ENCODE results near the gene PLA2G4A.

DNA sequence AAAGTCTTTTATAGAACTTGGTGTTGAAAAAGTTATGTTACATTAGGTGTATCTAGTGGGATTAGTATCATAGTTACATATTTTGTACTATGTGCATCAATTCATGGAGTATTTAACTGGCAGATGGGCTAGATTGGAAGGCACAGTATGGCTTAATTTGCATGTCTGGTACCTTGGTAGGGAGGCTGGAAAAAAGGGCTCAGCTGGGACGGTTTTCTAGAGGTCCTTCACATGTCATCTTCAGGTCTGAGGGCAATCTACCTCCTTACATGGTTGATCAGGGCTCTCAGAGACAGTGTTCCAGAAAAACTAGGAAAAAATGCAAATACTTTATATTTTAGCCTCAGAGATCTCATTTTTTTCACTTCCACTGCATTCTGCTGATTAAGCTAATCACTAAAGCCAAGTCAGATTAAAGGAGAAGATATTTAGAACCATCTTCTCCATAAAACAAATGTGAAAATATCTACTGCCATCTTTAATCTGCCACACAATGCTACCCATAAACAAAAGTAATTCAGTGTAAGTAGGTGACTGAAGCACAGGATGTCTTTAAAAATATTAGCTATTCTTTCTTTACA lies 209.3 kb downstream of the PLA2G4A start:
- TF ChIP-seq, protein P1, sequence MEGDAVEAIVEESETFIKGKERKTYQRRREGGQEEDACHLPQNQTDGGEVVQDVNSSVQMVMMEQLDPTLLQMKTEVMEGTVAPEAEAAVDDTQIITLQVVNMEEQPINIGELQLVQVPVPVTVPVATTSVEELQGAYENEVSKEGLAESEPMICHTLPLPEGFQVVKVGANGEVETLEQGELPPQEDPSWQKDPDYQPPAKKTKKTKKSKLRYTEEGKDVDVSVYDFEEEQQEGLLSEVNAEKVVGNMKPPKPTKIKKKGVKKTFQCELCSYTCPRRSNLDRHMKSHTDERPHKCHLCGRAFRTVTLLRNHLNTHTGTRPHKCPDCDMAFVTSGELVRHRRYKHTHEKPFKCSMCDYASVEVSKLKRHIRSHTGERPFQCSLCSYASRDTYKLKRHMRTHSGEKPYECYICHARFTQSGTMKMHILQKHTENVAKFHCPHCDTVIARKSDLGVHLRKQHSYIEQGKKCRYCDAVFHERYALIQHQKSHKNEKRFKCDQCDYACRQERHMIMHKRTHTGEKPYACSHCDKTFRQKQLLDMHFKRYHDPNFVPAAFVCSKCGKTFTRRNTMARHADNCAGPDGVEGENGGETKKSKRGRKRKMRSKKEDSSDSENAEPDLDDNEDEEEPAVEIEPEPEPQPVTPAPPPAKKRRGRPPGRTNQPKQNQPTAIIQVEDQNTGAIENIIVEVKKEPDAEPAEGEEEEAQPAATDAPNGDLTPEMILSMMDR (IDR thresholded peaks at IDR 0.05) = no peak
- no peak for TF ChIP-seq POLR2A (IDR thresholded peaks at IDR 0.05)
